GM21717 (cell line): ENCODE results near the gene GOLGA6L10.
"Not testable (repeated sequence)": the region's sequence is repeated elsewhere in the genome, so short reads cannot be mapped to it uniquely, and the experiment has no call there.

Source experiments
- ATAC-seq: cut with Tn5 transposase; IDR thresholded peaks from one replicate; pipeline ENCODE4 v1.9.1; 2021; ENCODE audit warnings: mild to moderate bottlenecking, moderate library complexity; ENCODE audit not compliant: unreplicated experiment

GOLGA6L10 gene

DNA sequence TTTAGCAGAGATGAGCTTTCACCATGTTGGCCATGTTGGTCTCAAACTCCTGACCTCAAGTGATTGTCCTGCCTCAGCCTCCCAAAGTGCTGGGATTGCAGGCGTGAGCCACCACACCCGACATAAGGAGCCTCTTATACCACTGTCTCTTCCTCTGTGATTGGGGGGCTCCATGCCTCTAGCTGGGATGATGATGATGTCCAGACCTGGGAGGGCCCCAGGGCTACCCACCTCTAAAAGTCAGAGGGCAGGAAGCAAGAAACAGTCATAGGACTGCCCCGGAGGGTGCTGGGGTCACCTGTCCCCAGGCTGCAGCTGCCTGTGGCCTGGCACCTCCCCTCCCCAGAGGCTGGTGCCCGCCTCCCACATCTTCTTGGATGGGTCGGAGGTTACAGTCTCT, 5.4 kb downstream of the GOLGA6L10 start:
- ATAC-seq: not testable (repeated sequence)

DNA sequence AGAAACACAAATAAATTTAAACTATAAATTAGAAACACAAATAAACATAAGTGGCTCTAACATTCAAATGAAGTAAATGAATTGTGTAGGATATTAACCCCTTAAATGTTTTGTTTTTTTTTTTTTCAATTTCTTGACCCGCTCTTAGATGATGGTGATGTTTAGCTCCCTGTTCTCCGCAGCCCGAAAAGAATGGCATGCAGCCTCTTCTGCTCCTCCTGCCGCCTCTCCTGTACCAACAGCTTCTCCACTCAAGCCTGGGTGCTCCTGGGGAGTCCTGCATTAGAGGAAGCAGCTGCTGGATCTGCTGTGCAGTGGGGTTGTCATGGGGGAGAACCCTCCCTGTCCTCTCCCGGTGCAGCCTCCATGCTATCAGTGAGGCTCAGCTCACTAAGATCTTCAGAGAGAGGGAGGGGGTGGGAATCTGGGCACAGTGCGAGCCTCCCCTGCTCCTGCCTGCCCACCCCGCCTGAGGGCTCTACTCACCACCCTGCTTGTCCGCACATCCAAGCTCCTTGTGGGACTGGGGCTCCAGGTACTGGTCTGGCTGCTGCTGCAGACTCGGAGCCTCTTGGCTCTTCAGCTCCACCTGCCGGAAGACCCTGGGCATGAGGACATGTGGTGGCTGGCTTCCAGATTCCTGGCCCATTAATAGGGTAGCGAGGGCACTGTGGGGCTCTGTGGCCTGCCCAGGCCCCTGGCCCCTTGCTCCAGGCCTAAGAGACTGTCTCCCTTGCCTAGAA, 6.5 kb downstream of the GOLGA6L10 start:
- ATAC-seq: not testable (repeated sequence)

DNA sequence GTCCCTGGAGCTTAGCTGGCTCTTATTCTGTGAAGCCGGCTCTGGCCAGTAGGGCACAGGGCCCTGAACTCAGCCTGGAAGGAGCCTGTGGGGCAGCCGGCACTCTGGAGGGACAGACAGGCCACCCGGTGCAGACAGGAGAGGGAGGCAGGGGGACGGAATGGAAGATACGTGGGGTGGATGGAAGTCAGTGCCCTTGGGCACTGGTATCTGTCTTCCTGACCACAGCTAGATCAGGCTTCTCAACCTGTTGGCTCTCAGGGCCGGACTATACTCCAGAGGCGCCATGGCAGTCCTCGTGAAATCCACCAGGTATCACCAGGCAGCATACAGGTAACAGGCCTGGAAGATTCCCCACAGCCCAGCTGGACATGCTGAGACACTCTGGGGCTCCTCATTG, 10.7 kb downstream of the GOLGA6L10 start:
- ATAC-seq: not testable (repeated sequence)

DNA sequence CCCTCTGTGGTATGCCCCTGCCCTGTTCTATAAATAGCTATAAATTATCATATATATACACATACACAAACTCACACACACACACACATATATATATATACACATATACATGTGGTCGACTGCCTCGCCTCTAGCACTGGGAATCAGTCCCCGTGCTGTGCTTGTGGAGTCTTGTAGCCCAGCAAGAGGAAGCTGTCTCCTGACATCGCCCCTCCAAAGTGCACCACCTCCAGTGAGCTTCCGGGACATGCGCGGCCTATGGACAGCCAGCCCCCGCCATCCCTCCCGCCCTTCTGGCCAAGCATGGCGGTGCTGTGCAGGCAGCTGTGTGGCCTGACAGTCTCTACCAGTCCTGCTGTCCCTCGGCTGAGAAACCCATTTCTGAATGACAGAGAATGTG, 11.2 kb downstream of the GOLGA6L10 start:
- not testable (repeated sequence) for ATAC-seq

DNA sequence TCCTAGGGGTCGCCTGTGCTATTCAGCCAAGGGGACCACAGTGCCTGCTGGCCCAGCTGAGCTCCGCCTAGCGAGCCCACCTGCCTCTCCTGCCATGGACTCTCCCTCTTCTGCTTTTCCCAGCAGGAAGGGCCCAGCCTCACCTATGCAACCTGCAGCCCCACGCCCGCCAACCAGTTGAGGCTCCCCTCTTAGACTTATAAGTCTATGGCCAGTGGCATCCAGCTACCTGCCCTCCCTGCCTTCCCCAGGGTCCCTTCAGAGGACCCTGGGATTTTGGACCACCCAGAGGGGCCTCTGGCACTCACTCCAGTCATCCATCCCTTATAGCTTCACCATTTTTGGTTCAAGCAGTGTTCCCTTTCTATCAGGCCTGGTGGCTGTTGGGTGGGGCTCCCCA, 12.2 kb downstream of the GOLGA6L10 start:
- not testable (repeated sequence) for ATAC-seq

DNA sequence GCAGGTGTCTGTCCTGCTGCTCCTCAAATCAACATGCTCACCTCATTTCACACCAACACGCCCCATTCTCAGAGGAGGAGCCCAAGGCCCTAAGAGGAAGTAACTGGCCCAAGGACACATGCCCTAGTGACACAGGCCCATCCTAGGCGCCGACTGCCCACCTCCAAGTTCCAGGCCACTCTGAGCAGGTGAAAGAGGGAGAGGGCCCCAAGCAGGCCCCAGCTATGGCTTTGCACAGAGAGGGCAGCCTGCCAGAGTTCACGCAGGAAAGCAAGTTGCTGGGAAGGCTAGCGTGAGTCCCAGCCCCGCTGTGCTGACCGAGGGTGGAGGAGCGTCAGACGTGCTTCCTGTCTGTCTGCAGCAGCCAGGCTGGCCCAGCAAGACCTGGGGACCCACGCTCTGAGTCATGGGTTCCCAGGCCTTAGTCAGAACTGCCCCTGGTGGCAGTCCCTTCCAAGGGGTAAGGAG, 13.1 kb downstream of the GOLGA6L10 start:
- not testable (repeated sequence) for ATAC-seq

DNA sequence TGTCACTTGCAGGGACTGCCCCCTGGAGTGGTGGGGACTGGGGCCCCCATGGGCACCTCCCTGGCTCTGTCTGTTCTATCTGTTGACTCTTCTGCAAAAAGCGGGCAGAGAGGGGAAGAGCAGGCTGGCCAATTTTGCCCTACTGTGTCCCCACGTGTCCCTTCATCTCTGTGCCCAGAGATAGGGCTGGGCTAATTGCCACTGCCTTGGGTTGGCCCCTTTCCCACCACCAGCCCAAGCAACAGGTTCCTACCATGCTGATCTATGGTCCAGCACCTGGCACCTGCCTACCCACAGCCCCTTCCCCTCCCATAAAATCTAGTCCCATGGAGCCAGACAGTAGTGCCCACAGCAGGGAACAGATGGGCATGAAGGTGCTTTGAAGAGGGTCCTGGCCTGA, 14.3 kb downstream of the GOLGA6L10 start:
- not testable (repeated sequence) for ATAC-seq

DNA sequence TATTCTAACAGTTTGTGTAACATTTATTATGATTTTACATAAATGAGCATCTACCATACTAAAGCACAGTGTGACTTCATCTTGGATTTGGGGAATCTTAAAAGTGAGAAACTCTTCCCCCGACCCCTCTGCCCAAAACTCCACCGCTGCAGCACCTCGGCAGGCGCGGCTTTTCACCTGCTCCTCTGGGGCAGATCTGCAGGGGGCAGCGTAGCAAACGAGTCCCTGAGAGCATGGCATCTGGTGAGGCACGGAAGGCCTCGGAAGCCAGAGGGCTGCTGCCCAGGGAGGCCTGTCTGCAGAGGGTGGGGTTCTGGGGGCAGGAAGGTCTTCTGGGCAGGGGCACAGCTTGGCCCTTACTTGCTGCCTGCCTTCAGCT, 14.7 kb downstream of the GOLGA6L10 start:
- not testable (repeated sequence) for ATAC-seq

DNA sequence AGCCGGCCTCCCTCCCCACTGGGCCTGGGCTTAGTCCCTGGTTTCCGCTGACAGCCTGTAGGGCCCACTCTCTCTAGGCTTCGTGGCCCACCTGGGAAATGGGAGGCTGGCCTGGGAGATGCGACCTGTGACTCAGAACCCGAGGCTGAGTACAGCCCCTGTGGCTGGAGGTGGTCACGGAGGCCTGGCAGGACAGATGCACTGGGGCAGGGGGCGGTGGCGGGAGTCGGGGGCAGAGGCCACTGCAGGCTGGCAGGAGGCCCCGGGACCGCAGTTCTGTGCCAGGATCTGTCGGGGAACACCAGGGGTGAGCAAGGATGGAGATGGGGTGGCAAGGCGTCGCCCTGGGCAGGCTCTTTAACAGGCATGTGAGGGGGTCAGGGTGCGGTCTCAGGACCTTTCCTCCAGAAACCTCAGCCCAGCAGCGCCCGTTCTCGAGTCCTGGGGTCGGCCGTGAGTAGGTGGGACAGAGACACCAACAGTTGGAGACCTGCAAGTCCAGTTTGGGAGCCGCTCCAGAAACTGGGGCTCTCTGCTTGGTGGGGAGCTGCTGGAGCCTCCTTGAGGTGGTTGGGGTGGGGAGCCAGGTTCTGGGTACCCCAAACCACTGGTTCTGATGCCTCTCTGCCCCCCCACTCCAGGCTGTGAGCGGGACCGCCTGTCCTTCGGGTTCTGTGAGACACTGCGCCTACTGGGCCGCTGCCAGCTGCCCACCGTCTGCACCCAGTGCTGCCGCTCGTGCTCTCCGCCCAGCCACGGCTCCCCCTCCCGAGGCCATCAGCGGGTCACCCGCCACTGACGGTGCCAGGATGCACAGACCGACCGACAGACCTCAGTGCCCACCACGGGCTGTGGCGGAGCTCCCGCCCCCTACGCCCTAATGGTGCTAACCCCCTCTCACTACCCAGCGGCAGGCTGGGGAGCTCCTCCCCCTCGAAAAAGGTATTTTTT, 15.4 kb downstream of the GOLGA6L10 start:
- ATAC-seq: not testable (repeated sequence)

DNA sequence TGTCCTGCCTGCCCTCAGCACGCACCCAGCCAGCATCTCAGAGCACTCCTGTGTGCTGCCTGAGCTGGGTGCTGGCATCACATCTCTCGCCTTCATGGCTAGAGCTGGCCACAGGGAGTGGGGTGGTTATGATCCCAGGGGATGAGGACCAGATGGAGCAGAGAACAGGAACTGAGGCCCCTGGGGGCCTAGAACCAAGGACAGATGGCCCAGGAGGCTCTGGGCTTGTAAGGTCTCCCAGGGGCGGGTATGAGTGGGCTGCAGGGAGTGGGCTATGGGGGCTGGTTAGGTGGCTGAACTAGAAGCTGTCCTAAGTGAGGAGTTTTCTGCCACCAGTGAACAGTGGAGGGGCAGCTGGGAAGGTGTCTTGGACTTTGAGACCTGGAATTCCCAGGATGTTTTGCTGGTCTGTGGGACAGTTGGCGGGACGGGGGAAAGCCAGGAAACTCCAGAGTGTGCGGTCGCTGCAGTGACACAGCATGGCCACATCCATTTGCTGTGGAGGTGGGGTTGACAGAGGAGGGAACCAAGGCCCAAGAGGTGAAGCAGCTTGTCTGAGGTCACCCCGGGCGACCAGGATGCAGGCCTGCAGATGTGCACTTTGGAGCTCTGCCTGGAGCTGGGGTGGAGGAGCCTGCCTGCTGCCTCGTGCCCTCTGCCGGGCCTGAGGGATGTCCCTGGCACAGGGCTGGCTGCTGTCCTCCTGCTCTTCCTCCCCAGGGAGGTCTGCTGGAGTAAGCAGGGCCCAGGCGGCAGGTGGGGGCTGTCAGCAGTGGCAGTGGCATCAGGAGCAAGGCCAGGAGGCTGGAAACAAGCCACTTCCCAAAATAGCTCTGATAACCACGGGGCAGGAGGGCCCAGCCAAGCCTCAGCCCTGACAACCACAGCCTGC, 16.3 kb downstream of the GOLGA6L10 start:
- not testable (repeated sequence) for ATAC-seq

DNA sequence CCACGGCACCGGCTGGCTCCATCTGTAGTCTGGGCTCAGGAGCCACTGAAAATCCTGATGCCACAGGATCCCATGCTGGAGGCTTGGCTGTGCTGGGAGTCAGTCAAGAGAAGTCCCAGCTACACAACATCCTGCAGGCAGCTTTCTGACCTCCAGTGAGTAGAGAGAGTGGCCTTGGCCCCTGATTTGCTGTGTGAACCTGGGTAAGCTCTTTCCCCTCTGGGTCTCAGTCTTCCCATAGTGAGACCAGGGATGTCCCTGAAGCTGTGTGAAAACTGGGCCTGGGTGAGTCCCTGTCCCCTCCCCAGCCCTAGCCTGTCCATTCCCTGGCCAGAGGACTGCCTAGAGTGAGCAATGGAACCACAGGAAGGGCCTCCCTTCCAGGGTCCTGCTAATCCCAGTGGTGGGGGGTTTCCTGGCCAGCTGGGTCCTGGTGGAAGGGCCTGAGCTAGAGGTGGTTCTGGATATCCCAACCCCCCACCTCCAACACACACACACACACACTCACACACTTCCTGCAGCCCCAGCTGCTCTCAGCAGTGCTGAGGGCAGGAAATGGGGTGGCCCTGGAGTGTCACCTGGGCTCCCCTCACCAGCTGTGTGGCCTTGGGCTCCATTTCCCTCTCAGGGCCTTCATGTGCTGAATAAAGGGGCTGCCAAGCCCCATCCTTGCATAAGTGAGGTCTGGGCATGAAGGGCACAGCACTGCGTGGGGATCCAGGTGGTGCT, 17.5 kb downstream of the GOLGA6L10 start:
- not testable (repeated sequence) for ATAC-seq

DNA sequence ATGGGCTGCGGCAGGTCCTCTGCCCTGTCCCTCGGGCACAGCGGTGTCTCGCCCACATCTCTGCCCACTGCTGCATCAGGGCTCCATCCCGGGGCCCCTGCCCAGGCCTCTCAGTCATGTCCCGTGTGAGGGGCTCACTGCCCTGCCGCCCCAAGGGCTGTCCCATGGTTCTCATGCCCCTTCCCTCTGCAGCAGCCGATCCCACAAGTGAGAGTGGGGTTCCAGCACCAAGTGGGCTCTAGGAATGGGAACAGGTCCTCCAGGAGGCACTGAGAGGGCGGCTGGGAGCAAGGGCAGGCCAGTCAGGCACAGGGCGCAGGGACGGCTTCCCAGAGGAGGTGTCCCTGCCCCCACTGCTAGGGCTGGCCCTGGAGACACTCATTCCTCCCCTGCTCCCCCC, 18.4 kb downstream of the GOLGA6L10 start:
- not testable (repeated sequence) for ATAC-seq

DNA sequence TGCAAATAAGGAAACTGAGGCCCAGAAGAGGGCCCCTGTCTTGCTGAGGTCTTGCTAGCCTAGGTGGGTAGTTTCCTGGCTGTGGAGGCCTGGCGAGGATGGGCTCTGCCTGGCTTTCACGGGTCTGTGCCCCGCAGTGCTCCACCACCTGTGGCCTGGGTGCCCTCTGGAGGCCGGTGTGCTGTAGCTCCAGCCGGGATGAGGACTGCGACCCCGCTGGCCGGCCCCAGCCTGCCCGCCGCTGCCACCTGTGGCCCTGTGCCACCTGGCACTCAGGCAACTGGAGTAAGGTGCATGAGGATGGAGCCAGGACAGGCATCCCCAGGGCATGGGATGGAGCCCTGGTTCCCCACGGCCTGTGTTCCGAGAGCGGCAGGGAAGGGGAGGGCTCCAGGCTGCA, 20.2 kb downstream of the GOLGA6L10 start:
- ATAC-seq: not testable (repeated sequence)

DNA sequence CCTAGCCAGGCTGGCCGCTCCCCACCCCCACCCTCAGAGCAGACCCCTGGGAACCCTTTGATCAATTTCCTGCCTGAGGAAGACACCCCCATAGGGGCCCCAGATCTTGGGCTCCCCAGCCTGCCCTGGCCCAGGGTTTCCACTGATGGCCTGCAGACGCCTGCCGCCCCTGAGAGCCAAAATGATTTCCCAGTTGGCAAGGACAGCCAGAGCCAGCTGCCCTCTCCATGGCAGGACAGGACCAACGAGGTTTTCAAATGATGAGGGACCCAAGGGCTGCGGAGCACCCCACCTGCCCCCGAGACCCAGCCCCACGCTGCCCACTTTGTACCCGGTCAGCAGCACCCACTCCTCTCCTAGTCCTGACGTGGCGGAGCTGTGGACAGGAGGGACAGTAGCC, 21.9 kb downstream of the GOLGA6L10 start:
- ATAC-seq: not testable (repeated sequence)

DNA sequence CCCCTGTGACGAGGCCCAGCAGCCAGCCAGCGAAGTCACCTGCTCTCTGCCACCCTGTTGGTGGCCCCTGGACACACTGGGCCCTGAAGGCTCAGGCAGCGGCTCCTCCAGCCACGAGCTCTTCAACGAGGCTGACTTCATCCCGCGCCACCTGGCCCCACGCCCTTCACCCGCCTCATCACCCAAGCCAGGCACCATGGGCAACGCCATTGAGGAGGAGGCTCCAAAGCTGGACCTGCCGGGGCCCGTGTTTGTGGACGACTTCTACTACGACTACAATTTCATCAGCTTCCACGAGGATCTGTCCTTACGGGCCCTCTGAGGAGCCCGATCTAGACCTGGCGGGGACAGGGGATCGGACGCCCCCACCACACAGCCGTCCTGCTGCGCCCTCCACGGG, 22.4 kb downstream of the GOLGA6L10 start:
- not testable (repeated sequence) for ATAC-seq

DNA sequence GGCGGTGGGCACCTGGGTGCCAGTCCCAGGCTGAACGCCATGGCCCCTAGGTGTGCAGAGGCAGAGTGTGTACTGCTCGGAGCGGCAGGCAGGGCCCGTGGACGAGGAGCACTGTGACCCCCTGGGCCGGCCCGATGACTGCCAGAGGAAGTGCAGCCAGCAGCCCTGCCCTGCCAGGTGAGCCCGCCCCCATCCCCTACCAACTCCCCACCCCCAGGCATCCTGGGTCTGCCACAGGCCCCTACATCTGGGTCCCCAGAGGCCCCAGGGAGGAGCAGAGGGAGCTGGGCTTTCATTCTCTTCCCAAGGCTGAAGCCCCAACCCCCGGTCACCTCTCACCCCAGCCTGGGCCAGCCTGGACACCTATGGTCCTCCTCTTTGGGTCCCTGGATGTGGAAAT, 23.6 kb downstream of the GOLGA6L10 start:
- not testable (repeated sequence) for ATAC-seq

DNA sequence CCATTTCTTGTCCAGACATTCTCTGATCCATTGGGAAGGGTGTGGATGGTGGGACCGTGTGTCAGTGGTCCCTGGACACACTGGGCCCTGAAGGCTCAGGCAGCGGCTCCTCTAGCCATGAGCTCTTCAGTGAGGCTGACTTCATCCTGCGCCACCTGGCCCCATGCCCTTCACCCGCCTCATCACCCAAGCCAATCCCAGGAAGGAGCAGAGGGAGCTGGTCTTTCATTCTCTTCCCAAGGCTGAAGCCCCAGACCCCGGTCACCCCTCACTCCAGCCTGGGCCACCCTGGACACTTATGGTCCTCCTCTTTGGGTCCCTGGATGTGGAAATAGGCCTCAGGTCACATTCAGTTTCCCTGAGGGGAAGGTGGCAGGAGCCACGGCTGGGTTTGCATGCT, 24.4 kb downstream of the GOLGA6L10 start:
- ATAC-seq: not testable (repeated sequence)

DNA sequence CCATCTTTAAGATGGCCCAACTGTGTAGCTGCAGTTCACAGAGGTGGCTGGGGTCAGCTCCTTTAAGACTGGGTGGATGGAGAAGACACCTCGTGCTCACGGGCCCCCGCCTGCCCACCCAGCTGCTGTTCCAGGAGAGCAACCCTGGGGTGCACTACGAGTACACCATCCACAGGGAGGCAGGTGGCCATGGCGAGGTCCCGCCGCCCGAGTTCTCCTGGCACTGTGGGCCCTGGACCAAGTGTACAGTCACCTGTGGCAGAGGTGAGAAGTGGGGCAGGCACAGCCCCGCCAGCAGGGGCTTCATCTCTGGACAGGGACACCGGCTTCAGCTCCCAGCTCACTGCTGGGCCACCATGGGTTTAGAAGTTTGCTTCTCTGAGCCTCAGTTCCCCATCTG, 26.8 kb downstream of the GOLGA6L10 start:
- ATAC-seq: not testable (repeated sequence)

DNA sequence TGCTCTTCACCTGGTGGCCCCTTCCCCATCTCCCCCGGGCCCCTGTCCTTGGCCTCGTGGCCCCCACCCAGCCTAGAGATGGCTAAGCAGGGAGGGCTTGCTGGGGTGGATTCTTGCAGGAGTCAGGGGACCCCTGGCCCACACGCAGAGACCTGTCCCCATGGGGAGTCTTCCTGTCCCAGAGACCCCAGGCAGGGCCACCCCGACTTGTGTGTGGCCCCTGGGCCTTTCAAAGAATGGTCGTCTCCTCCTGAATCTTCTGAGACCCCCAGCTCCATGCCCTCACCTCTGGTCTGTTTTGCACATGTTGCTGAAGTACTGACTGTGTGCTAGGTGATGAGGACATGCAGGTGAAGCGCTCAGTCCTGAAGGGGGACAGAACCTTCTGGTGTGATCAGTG, 28.4 kb downstream of the GOLGA6L10 start:
- ATAC-seq: not testable (repeated sequence)
